NCI-H187 treated with DMSO at 0.1 percent for 48 hours (cell line): ENCODE results near the gene HORMAD1.
"Not testable (repeated sequence)": the region's sequence is repeated elsewhere in the genome, so short reads cannot be mapped to it uniquely, and the experiment has no call there.

Source experiments
- DNase-seq: peaks from one replicate; lab custom pipeline; 2025; lab: John Stamatoyannopoulos, UW

The HORMAD1 gene

GRCh38 chr1:150696995-150697927 is 23.4 kb downstream of the HORMAD1 start, which contains the start of gene GOLPH3L:
TSS of gene GOLPH3L (minus strand) at chr1:150697154. CDS start at chr1:150694838, 2,316 bp downstream.
- DNase-seq = peak; percentile 100

GRCh38 chr1:150696590-150696989 is 24.1 kb downstream of the HORMAD1 start:
- DNase-seq = no peak

GRCh38 chr1:150696162-150696561 is 24.5 kb downstream of the HORMAD1 start:
- DNase-seq = no peak

GRCh38 chr1:150695561-150695960 is 25.1 kb downstream of the HORMAD1 start:
- no peak for DNase-seq

GRCh38 chr1:150692720-150693119 is 28.0 kb downstream of the HORMAD1 start:
- DNase-seq = no peak

- no peak for DNase-seq
These were observed 31.9 kb downstream of the HORMAD1 start for GRCh38 chr1:150688763-150689162.

- DNase-seq = no peak
These were observed 34.4 kb downstream of the HORMAD1 start for GRCh38 chr1:150686275-150686674.

- no peak for DNase-seq
These were observed 36.8 kb downstream of the HORMAD1 start for GRCh38 chr1:150683914-150684313.

GRCh38 chr1:150678988-150679387 is 41.7 kb downstream of the HORMAD1 start:
- no peak for DNase-seq

- DNase-seq = no peak
These were observed 45.8 kb downstream of the HORMAD1 start for GRCh38 chr1:150674881-150675280.

GRCh38 chr1:150663321-150663720 is 57.4 kb downstream of the HORMAD1 start:
- no peak for DNase-seq

GRCh38 chr1:150662811-150663210 is 57.9 kb downstream of the HORMAD1 start:
- DNase-seq = no peak

GRCh38 chr1:150661156-150661555 is 59.5 kb downstream of the HORMAD1 start:
- no peak for DNase-seq

- no peak for DNase-seq
These were observed 60.1 kb downstream of the HORMAD1 start for GRCh38 chr1:150660584-150660983.

GRCh38 chr1:150657064-150657463 is 63.6 kb downstream of the HORMAD1 start:
- DNase-seq = not testable (repeated sequence)

GRCh38 chr1:150654635-150655034 is 66.1 kb downstream of the HORMAD1 start:
- not testable (repeated sequence) for DNase-seq

- DNase-seq = no peak
These were observed 70.5 kb downstream of the HORMAD1 start for GRCh38 chr1:150650193-150650592.

GRCh38 chr1:150649441-150650075 is 71.1 kb downstream of the HORMAD1 start:
- DNase-seq = no peak
